DMS153 treated with DMSO at 0.1 percent for 48 hours (cell line): ENCODE results near the gene RFX2.
"Not testable (repeated sequence)": the region's sequence is repeated elsewhere in the genome, so short reads cannot be mapped to it uniquely, and the experiment has no call there.

ENCODE experiments used
- DNase-seq: peaks from one replicate; lab custom pipeline; 2025; ENCODE audit not compliant: unreplicated experiment; lab: John Stamatoyannopoulos, UW

Gene RFX2

GRCh38 chr19:6041991-6042481 lies 68.3 kb downstream of the RFX2 start:
- no peak for DNase-seq

DNA sequence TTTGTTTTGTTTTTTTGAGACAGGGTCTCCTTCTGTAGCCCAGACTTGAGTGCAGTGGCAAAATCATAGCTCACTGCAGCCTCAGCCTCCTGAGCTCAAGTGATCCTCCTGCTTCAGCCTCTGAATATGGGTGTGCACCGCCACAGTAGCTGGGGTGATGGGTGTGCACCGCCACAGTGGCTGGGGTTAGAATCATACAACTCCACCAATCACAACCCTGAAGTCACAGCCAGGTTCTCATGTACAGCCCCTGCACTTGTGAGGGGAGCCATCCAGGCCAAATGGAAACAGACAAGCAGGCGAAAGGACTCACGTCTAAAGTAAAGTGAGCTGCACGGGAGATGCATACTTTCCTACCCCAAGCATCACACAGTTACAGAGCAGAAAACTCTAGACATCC lies 69.2 kb downstream of the RFX2 start:
- no peak for DNase-seq

DNA sequence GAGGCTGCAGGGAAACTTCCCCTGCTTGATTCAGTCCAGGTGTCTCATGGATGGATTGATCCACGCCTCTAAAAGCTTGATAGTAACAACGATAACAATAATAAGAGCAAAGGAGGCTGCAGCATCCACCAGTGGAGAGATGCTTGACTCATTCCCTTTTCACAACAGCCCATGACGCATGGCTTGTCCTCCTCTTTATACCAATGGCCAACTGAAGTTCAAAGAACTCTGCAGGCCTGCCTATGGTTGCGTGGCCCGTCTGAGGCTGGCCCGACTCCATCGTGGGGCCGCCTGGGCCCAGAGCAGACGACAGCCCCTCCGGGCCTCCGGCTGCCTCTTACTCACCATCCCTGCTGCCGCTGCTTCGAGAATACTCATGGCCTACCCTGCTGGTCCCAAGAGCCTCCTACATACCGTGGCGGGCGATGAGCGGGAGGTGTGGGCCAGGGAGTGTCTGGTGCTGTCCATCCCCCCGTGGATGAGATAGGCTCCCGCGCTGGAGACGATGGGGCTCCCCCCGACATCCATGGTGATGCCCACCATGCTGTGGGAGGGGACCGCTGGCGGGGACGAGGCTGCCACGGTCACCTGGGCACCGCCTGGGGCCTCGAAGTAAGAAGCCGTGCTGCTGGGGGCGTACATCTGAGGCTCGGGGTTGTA lies 70.6 kb downstream of the RFX2 start:
- DNase-seq: no peak

DNA sequence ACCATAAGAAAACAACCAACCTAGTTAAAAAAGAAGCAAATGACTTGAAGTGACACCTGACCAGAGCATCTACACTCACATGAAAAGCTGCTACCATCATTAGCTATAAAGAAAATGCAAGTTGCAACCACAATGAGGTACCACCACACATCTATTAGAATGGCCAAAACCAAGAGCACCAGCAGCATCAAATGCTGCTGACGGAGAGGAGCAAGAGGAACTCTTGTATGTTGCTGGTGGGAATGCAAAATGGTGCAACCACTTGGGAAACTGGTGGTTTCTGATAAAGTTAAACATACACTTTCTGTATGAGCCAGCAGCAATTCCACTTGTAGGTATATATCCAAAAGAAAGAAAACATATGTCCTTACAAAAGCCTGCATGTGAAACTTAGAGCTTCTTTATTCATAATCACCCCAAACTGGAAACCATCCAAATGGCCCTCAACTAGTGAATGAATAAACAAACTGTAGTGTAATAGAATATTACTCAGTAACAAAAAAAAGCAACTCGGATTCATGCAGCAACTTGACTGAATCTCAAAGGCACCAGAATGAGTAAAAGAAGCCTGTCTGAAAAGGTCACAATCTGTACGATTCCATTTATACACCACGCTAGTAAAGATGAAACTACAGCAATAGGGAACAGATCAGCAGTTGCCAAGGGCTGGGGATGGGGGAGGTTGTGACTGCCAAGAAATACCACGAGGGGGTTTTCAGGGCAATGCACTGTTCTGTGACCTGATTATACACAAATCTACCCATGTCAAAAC lies 71.5 kb downstream of the RFX2 start:
- no peak for DNase-seq

GRCh38 chr19:6035026-6035425 lies 75.3 kb downstream of the RFX2 start:
- DNase-seq: no peak

DNA sequence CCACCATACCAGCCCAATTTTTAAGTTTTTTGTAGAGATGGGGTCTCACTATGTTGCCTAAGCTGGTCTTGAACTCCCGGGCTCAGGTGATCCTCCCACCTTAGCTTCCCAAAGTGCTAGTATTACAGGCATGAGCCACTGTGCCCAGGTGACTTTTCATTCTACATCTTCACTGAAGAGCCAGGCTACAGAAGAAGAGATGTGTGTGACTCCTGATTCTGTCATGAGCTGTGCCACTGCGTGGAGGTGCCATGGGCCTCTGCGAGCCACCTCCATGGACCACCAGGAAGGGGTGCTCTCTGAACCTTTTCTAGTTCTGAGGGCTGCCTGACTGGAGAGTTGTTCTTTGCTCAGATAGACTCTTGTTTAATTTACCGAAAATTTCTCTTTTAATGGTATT lies 75.8 kb downstream of the RFX2 start:
- DNase-seq: no peak

- no peak for DNase-seq
Observed at GRCh38 chr19:6033744-6034264, 76.5 kb downstream of the RFX2 start.

GRCh38 chr19:6032827-6033226 lies 77.5 kb downstream of the RFX2 start:
- no peak for DNase-seq

DNA sequence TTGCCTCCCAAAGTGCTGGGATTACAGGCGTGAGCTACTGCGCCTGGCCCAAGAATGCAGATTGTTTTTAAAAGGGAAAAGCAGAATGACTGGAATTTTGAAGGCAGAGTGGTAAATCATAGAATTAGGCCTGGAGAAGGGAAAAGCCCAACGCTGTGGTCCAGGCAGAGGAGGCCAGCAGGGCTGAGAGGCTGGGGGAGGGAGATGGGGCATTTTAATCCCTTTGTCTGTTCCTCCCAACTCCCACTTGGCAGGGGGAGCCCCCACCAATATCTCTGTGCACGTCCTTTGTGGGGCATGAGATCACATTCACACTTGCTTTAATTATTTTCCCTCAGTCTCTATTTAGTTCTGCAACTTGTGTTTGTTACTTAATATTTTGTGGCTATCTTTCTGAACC lies 77.9 kb downstream of the RFX2 start:
- DNase-seq: no peak

GRCh38 chr19:6030214-6030507 lies 80.1 kb downstream of the RFX2 start:
- no peak for DNase-seq

DNA sequence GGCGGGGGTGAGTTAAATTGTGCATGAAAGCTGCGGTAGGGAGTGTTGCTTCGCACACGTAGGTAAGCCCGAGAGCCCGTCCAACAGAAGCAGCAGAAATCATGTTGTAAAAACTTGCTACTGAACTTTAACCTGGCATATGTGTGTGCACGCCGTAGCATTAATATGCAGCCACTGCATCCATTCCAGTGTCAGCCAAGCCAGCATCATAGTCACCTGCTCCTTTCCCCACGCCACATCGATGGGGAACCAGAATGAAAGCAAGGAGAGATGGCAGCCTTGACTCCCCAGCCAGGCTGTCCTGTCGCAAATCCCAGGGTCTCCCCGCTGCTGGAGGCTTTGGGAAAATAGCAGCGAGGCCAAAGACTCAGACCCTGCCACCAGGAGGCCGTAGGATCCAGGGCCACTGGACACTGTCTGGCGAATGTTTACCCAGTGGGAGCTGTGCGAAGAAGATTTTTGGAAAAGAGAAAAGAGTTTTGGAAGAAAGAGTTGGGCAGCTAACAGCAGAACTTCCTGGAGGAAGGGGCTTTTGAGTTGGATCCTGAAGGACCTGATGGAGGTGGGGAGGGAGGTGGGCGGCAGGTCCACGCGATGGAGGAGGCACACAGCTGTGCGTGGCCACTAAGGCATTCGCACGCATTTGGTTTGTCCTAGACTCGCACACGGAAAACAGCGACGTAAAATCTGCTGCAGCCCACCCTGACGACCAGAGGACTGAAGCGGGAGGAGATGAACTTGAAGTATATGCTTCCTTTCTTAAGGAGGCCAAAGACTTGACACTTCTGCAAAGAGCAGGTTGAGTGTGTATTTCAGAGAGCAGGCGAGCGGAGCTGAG lies 83.7 kb downstream of the RFX2 start:
- no peak for DNase-seq

DNA sequence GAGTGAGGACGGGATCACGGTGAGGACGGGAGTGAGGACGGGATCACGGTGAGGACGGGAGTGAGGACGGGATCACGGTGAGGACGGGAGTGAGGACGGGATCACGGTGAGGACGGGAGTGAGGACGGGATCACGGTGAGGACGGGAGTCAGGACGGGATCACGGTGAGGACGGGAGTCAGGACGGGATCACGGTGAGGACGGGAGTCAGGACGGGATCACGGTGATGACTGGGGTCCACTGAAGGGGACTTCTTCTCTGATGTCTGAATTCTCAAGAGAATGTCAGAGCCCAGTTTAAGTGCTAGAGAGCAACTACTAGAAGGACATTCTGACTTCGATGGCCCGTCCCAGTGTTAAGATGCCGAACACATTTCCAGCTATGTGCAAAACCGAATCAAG lies 85.5 kb downstream of the RFX2 start:
- not testable (repeated sequence) for DNase-seq

DNA sequence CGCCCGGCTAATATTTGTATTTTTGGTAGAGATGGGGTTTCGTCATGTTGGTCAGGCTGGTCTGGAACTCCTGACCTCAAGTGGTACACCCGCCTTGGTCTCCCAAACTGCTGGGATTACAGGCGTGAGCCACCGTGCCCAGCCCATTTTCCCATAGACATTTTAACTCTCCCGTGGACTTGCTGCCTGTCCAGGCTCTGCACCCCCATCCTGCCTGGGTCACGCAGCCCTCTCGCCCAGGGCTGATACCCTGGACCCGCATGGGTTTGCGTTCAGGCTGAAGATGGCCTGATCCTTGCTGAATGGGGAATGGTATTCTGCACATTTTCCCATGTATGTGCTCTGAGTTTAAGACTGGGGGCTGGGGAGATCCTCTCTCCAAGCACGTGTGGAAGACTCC lies 86.4 kb downstream of the RFX2 start:
- no peak for DNase-seq

DNA sequence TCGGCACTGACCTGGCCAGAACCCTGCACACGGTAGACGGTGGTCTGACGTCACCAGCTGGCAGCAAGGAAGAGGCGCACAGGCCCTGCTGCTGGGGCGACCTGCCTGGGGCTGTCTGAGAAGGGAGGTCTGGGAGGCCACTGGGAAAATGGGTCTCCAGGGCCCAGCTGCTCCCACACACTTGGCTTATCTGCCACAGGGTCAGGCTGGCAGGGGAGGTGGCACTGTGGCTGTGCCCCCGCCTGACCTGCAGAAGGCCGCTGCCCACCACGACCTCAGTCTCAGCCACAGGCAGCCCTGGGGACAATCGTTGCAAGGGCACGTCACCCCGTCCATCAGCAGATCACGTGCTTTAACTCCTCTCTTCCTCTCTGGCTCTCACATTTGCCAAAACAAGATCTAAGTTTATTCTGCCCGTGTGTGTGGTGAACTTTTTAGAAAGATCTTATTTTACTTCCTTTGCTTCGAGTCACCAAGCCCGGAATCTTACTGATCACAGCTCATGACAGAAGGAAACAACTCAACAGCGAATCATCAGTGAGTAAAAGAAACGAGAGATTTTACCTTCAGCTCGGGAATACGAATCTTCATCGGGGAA lies 87.1 kb downstream of the RFX2 start:
- DNase-seq: no peak

DNA sequence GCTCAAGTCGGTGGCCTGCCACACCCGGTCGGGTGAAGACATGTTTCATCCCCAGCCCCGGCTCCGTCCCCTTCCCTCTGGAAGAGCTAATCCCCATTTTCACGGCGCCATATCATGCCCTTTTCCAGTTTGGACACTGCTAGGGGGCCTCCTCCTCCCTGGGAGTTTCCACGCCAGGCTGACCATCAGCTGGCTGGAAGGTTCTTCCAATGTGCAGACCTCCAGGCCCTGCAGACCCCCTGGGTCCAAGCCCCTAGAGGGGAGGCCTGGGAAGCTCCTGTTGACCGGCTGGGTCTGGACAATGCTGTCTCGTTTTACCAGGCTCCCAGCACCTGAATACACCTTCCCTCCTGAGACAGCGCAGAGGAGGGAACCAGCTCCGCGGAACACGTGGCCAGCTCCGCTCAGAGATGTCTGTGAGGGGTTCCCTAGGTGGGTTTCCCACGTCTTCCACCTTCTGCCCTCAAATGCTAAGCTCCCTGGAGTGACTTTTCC lies 87.7 kb downstream of the RFX2 start:
- DNase-seq: no peak

- peak; percentile 31 for DNase-seq
Observed at GRCh38 chr19:6021878-6022569, 88.3 kb downstream of the RFX2 start.

- peak; percentile 69 for DNase-seq
Observed at GRCh38 chr19:6020972-6021805, 89.1 kb downstream of the RFX2 start.

- DNase-seq: peak; percentile 69
Observed at GRCh38 chr19:6020166-6020882, 90.0 kb downstream of the RFX2 start.

- no peak for DNase-seq
Observed at GRCh38 chr19:6018786-6019185, 91.5 kb downstream of the RFX2 start.
